Smooth muscle cell (in vitro differentiated cells): ENCODE measurements around the gene TDP1. TPM values are rescaled to one million over a fixed set of nuclear protein-coding genes. Genes with fewer than 3 reads are reported as not detected.

Experiments used
- DNase-seq: peaks from one replicate; lab custom pipeline; 2025; ENCODE audit not compliant: unreplicated experiment; lab: John Stamatoyannopoulos, UW
- H2AFZ ChIP-seq: fragments of 200-600 bp; sonication (generic); 2 replicates; pipeline ENCODE4 v1.6.0; 2016; ENCODE audit warnings: antibody characterized with exemption, low read depth, mild to moderate bottlenecking
- H3F3A ChIP-seq: fragments of 200-600 bp; sonication (generic); 2 replicates; pipeline ENCODE4 v1.6.0; 2017; ENCODE audit warnings: antibody characterized with exemption, low read depth
- H3K27ac ChIP-seq: fragments of 200-600 bp; sonication (generic); 2 replicates; pipeline ENCODE4 v1.5.1; 2016; ENCODE audit warnings: low read depth, mild to moderate bottlenecking
- H3K27me3 ChIP-seq: fragments of 200-600 bp; sonication (generic); 2 replicates; pipeline ENCODE4 v1.6.1; 2016; ENCODE audit warnings: low read depth, mild to moderate bottlenecking
- H3K36me3 ChIP-seq: fragments of 200-600 bp; sonication (generic); 2 replicates; pipeline ENCODE4 v1.5.1; 2016; ENCODE audit warnings: low read depth
- H3K4me1 ChIP-seq: fragments of 200-600 bp; sonication (generic); 2 replicates; pipeline ENCODE4 v1.5.1; 2016; ENCODE audit warnings: low read depth
- H3K4me2 ChIP-seq: fragments of 200-600 bp; sonication (generic); 2 replicates; pipeline ENCODE4 v1.6.0; 2016; ENCODE audit warnings: mild to moderate bottlenecking
- H3K4me3 ChIP-seq: fragments of 200-600 bp; sonication (generic); 2 replicates; pipeline ENCODE4 v1.5.1; 2016; ENCODE audit warnings: mild to moderate bottlenecking
- H3K79me2 ChIP-seq: fragments of 200-600 bp; sonication (generic); 2 replicates; pipeline ENCODE4 v1.6.0; 2016; ENCODE audit warnings: low read depth, mild to moderate bottlenecking
- H3K9ac ChIP-seq: fragments of 200-600 bp; sonication (generic); 2 replicates; pipeline ENCODE4 v1.6.0; 2016; ENCODE audit warnings: low read depth
- H3K9me3 ChIP-seq: fragments of 200-600 bp; sonication (generic); replicated peaks from 2 replicates; pipeline ENCODE4 v1.5.1; 2016; ENCODE audit warnings: low read depth
- H4K20me1 ChIP-seq: fragments of 200-600 bp; sonication (generic); 2 replicates; pipeline ENCODE4 v1.6.0; 2016; ENCODE audit warnings: low read depth
- WGBS: methylation state at CpG from one replicate; pipeline ENCODE4 v1.1.7; 2016; ENCODE audit warnings: low lambda C conversion rate; 5-methylcytosine and 5-hydroxymethylcytosine counted together
- polyA plus RNA-seq: library from polyadenylated mRNA; unstranded; fragments of >200 nt; fragmentation: Nextera tagmentation; extraction: Ambion mirVana; gene quantifications from 2 replicates; pipeline ENCODE4 v1.2.1, GENCODE V29; 2016
- total RNA-seq: library from RNA; depleted of rRNA; stranded (reverse); fragments of >200 nt; gene quantifications from 2 replicates; pipeline ENCODE4 v1.2.3, GENCODE V29; 2014
- TF ChIP-seq, protein P1 (sequence below): fragments of 200-600 bp; sonication (generic); IDR thresholded peaks from 2 replicates; pipeline ENCODE4 v1.5.1; 2017; ENCODE audit warnings: borderline replicate concordance, mild to moderate bottlenecking, antibody characterized with exemption; ENCODE audit not compliant: insufficient read depth, poor library complexity, severe bottlenecking

TDP1 gene
- total and polyA plus RNA-seq, 2 experiments from 2014 or later = 10.0 to 22.3 TPM

DNA sequence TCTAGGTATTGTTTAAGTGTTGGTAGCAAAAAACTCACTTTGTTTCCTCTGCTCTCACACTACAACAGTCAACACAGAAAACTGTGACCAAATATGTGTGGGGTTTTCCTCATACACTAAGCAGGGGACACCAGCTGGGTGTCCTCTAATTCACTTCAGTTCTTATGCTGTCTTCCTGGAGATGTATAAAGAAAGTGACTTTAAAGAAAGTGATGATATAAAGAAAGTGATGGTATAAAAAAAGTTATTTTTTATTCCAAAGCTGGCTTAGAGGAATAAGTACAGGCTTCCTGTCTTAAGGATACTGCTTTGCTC, 31.4 kb downstream of the TDP1 start:
- H3K36me3 ChIP-seq = peaks cover 6% of the 10 kb centered on the region

DNA sequence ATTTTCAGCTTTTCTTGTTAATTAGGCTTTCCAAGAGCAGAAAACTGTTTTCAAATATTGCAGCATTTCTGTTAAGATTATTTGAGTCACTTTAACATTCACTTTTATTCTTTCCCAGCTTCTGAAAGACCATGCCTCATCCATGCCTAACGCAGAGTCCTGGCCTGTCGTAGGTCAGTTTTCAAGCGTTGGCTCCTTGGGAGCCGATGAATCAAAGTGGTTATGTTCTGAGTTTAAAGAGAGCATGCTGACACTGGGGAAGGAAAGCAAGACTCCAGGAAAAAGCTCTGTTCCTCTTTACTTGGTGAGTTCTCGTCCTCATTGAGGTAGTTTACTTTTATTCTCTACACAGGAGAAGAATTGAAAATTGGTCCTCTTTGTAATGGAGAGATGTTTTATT, 33.1 kb downstream of the TDP1 start:
- Histone ChIP-seq H3K27ac (no peak overlapping the region), H3K4me1 (no peaks in the 10 kb centered on the region), H3K4me3 (no peak overlapping the region), H3K9ac (no peak overlapping the region), H3K36me3 (peaks cover 10% of the 10 kb centered on the region), H4K20me1 (no peaks in the 10 kb centered on the region), H3K79me2 (no peaks in the 10 kb centered on the region), H3K4me2 (no peak overlapping the region), H3K27me3 (no peaks in the 10 kb centered on the region), H3F3A (no peaks in the 10 kb centered on the region), H2AFZ (no peak overlapping the region), H3K9me3 (no peaks in the 10 kb centered on the region)
- no peak for DNase-seq
- WGBS = 88% methylated on average over 5 of the region's 5 CpGs
- TF ChIP-seq, protein P1, sequence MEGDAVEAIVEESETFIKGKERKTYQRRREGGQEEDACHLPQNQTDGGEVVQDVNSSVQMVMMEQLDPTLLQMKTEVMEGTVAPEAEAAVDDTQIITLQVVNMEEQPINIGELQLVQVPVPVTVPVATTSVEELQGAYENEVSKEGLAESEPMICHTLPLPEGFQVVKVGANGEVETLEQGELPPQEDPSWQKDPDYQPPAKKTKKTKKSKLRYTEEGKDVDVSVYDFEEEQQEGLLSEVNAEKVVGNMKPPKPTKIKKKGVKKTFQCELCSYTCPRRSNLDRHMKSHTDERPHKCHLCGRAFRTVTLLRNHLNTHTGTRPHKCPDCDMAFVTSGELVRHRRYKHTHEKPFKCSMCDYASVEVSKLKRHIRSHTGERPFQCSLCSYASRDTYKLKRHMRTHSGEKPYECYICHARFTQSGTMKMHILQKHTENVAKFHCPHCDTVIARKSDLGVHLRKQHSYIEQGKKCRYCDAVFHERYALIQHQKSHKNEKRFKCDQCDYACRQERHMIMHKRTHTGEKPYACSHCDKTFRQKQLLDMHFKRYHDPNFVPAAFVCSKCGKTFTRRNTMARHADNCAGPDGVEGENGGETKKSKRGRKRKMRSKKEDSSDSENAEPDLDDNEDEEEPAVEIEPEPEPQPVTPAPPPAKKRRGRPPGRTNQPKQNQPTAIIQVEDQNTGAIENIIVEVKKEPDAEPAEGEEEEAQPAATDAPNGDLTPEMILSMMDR = no peak

More for the DNA sequence above, 31.4 kb downstream of the TDP1 start:
- H3K27me3 ChIP-seq = no peaks in the 10 kb centered on the region
- no peak for DNase-seq
- H3K4me2 ChIP-seq = no peak overlapping the region
- no peaks in the 10 kb centered on the region for H3K4me1 ChIP-seq
- H3F3A ChIP-seq = no peaks in the 10 kb centered on the region
- no peaks in the 10 kb centered on the region for H3K79me2 ChIP-seq
- no peaks in the 10 kb centered on the region for H4K20me1 ChIP-seq
- no peak overlapping the region for H3K27ac ChIP-seq
- no peak overlapping the region for H3K9ac ChIP-seq
- TF ChIP-seq, protein P1 = no peak
- no peak overlapping the region for H2AFZ ChIP-seq
- H3K9me3 ChIP-seq = no peaks in the 10 kb centered on the region
- H3K4me3 ChIP-seq = no peak overlapping the region

DNA sequence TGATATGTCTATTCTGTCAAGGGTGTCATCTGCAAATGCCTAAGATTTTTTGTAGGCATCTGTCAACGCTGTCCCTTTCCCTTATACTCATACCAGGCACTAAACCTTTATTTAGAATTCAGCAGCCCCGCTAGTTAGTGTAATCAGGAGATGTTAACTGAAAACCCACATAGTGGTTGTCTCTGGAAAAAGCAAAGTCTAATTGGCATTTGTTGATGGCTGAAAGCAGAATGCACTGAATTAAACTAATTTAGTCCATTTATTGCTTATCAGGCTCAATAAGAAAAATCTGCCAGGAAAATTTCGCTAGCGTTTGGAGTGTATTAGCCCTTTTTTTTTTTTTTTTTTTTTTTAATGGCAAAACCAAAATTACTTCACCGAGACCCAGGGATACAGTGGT, 34.5 kb downstream of the TDP1 start:
- Histone ChIP-seq H3K27ac (no peak overlapping the region), H3K36me3 (peaks cover 23% of the 10 kb centered on the region), H3K79me2 (no peaks in the 10 kb centered on the region), H3F3A (no peaks in the 10 kb centered on the region), H3K9ac (no peak overlapping the region), H3K4me3 (no peak overlapping the region), H2AFZ (no peak overlapping the region), H4K20me1 (no peaks in the 10 kb centered on the region), H3K4me1 (no peaks in the 10 kb centered on the region), H3K9me3 (no peaks in the 10 kb centered on the region), H3K4me2 (no peak overlapping the region), H3K27me3 (no peaks in the 10 kb centered on the region)
- 92% methylated on average over 5 of the region's 5 CpGs for WGBS
- TF ChIP-seq, protein P1 = no peak
- no peak for DNase-seq

DNA sequence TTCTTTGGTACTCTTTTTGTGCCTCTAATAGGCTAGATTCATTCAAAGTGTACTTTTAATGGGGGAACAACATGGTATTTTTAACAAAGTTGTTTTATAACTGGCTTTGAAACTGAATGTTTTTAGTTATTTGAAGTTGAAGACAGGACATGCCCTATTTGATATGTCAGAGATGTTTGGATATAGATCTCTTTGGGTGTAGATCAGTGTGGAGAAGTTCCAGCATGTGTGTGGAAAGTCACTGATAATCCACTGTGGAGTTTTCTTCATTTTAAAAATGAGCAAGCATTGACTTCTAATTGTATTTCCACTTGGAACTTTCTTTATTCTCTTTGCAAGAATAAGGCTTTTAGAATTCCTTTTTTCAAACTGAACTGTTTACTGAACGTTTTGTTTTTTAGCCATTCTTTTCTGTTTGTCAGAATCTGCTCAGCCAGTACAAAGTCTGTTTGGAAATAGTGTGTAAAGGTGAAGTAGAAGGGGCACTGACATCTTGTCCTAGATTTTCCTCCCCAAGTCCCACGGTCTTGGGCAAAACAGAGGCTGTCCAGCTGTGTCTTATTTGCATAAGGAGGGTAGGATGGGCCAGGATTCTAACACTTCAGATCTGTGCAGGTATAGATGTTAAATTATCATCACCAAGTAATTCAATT, 35.0 kb downstream of the TDP1 start:
- Histone ChIP-seq H3F3A (no peaks in the 10 kb centered on the region), H3K4me2 (no peak overlapping the region), H3K36me3 (peaks cover 28% of the 10 kb centered on the region), H3K79me2 (no peaks in the 10 kb centered on the region), H3K4me1 (no peaks in the 10 kb centered on the region), H3K9me3 (no peaks in the 10 kb centered on the region), H3K27me3 (no peaks in the 10 kb centered on the region), H3K9ac (no peak overlapping the region), H4K20me1 (no peaks in the 10 kb centered on the region), H3K27ac (no peak overlapping the region), H3K4me3 (no peak overlapping the region), H2AFZ (no peak overlapping the region)
- TF ChIP-seq, protein P1 = no peak
- 86% methylated on average over 2 of the region's 2 CpGs for WGBS
- no peak for DNase-seq
